SK-N-SH treated with all-trans-retinoic acid at 6 μM for 48 hours (cell line): Measurements from ENCODE around the gene DEPDC4.
A peak's percentile ranks its signal among the peaks of the same experiment; 100 is the strongest.

Experiments used
- ATAC-seq: fragments of 200-7000 bp; cut with Tn5 transposase; 3 replicates; pipeline ENCODE4 v1.9.1; 2020; ENCODE audit warnings: mild to moderate bottlenecking, moderate library complexity
- ARNTL ChIP-seq: fragments of 450-650 bp; formaldehyde crosslinking; IDR thresholded peaks from 2 replicates; pipeline ENCODE4 v1.5.0; 2020; ENCODE audit warnings: low read depth, mild to moderate bottlenecking, moderate library complexity, borderline replicate concordance
- CSDC2 ChIP-seq: fragments of 250-450 bp; sonication (Bioruptor Pico); IDR thresholded peaks from 2 replicates; pipeline ENCODE4 v1.5.0; 2020; ENCODE audit warnings: mild to moderate bottlenecking, moderate library complexity
- ESRRG ChIP-seq: fragments of 250-450 bp; sonication (Bioruptor Pico); IDR thresholded peaks from 2 replicates; pipeline ENCODE4 v1.6.1; 2021; ENCODE audit warnings: mild to moderate bottlenecking
- GLIS3 ChIP-seq: fragments of 250-450 bp; sonication (Bioruptor Pico); IDR thresholded peaks from 2 replicates; pipeline ENCODE4 v1.5.0; 2020; ENCODE audit warnings: mild to moderate bottlenecking, moderate library complexity
- ISL1 ChIP-seq: fragments of 250-450 bp; sonication (Bioruptor Pico); IDR thresholded peaks from 2 replicates; pipeline ENCODE4 v2.1.2; 2022; ENCODE audit warnings: mild to moderate bottlenecking, moderate library complexity
- PPARA ChIP-seq: fragments of 250-450 bp; sonication (Bioruptor Pico); IDR thresholded peaks from 2 replicates; pipeline ENCODE4 v1.5.0; 2020; ENCODE audit warnings: mild to moderate bottlenecking, borderline replicate concordance
- RARB ChIP-seq: fragments of 250-450 bp; sonication (Bioruptor Pico); IDR thresholded peaks from 2 replicates; pipeline ENCODE4 v1.8.0; 2021; ENCODE audit warnings: mild to moderate bottlenecking, moderate library complexity
- SNAI2 ChIP-seq: fragments of 250-450 bp; sonication (Bioruptor Pico); IDR thresholded peaks from 2 replicates; pipeline ENCODE4 v1.5.0; 2020; ENCODE audit warnings: mild to moderate bottlenecking, moderate library complexity
- TCF4 ChIP-seq: fragments of 250-450 bp; sonication (Bioruptor Pico); IDR thresholded peaks from 2 replicates; pipeline ENCODE4 v1.8.0; 2021; ENCODE audit warnings: mild to moderate bottlenecking, moderate library complexity, borderline replicate concordance
- ZC3H10 ChIP-seq: fragments of 250-450 bp; sonication (Bioruptor Pico); IDR thresholded peaks from 2 replicates; pipeline ENCODE4 v1.5.1; 2021; ENCODE audit warnings: mild to moderate bottlenecking, moderate library complexity
- ZFP3 ChIP-seq: fragments of 250-450 bp; sonication (Bioruptor Pico); IDR thresholded peaks from 2 replicates; pipeline ENCODE4 v1.5.0; 2020; ENCODE audit warnings: mild to moderate bottlenecking, moderate library complexity
- ZNF565 ChIP-seq: fragments of 450-650 bp; formaldehyde crosslinking; conservative IDR thresholded peaks from 2 replicates; pipeline ENCODE4 v1.5.0; 2020; ENCODE audit warnings: low read depth, mild to moderate bottlenecking, moderate library complexity
- ZNF70 ChIP-seq: fragments of 450-650 bp; formaldehyde crosslinking; IDR thresholded peaks from 2 replicates; pipeline ENCODE4 v1.5.0; 2020; ENCODE audit warnings: mild to moderate bottlenecking, moderate library complexity
- ZNF8 ChIP-seq: fragments of 450-650 bp; formaldehyde crosslinking; IDR thresholded peaks from 2 replicates; pipeline ENCODE4 v1.5.0; 2020; ENCODE audit warnings: mild to moderate bottlenecking, moderate library complexity
- TF ChIP-seq, protein P1 (sequence below): fragments of 250-450 bp; sonication (Bioruptor Pico); IDR thresholded peaks from 2 replicates; pipeline ENCODE4 v1.8.0; 2020; ENCODE audit warnings: mild to moderate bottlenecking, moderate library complexity, borderline replicate concordance
- TF ChIP-seq, protein P2 (sequence below): fragments of 250-450 bp; sonication (Bioruptor Pico); IDR thresholded peaks from 2 replicates; pipeline ENCODE4 v1.5.0; 2020; ENCODE audit warnings: mild to moderate bottlenecking, moderate library complexity
- TF ChIP-seq, protein P3 (sequence below): fragments of 250-450 bp; sonication (Bioruptor Pico); IDR thresholded peaks from 2 replicates; pipeline ENCODE4 v1.5.1; 2021; ENCODE audit warnings: mild to moderate bottlenecking, moderate library complexity
- TF ChIP-seq, protein P4 (sequence below): fragments of 250-450 bp; sonication (Bioruptor Pico); IDR thresholded peaks from 2 replicates; pipeline ENCODE4 v1.5.1; 2020; ENCODE audit warnings: low read depth, mild to moderate bottlenecking, moderate library complexity
- TF ChIP-seq, protein P5 (sequence below): fragments of 250-450 bp; sonication (Bioruptor Pico); IDR thresholded peaks from 2 replicates; pipeline ENCODE4 v1.8.0; 2021; ENCODE audit warnings: low read depth, mild to moderate bottlenecking, moderate library complexity, borderline replicate concordance

DEPDC4 gene

DNA sequence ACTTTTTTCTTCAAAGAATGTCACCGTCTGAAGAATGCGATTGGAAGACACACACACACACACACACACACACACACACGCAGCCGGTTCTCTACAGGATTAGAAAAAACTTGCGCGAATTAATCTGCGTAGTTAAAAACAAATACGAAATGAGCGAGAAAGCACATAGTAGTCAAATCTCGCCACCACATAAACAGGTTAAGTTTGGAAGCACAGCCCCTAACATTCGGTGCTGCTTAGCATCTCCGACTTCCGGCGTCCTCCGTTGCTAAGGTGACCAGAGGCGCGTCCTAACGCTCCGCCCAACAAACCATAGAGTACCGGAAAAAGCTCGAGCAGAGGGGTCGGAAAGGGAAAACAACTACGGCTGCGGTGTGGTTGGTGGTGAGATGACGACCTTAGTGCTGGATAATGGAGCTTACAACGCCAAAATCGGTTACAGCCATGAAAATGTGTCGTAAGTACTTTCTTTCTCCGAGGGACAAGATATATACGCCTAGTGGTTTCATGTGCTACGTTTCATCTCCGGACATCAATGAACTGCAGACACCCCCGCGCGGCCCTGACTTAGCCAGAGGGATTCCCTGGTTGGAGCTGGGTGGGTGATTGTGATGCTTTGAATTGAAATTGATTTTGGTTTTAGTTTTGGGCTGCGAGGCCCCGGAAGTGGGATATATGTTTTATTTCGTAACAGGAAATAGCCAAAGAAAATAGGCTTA is 66.3 kb downstream of the DEPDC4 start, which contains the start of gene ACTR6:
ACTR6 (plus strand) TSS at position 353 of the 719 bp plus-strand sequence; CDS start at position 390, 37 bp downstream.
- TF ChIP-seq, protein P1, sequence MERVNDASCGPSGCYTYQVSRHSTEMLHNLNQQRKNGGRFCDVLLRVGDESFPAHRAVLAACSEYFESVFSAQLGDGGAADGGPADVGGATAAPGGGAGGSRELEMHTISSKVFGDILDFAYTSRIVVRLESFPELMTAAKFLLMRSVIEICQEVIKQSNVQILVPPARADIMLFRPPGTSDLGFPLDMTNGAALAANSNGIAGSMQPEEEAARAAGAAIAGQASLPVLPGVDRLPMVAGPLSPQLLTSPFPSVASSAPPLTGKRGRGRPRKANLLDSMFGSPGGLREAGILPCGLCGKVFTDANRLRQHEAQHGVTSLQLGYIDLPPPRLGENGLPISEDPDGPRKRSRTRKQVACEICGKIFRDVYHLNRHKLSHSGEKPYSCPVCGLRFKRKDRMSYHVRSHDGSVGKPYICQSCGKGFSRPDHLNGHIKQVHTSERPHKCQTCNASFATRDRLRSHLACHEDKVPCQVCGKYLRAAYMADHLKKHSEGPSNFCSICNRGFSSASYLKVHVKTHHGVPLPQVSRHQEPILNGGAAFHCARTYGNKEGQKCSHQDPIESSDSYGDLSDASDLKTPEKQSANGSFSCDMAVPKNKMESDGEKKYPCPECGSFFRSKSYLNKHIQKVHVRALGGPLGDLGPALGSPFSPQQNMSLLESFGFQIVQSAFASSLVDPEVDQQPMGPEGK (CRISPR knock-in tag): no peak
- TF ChIP-seq, protein P2, sequence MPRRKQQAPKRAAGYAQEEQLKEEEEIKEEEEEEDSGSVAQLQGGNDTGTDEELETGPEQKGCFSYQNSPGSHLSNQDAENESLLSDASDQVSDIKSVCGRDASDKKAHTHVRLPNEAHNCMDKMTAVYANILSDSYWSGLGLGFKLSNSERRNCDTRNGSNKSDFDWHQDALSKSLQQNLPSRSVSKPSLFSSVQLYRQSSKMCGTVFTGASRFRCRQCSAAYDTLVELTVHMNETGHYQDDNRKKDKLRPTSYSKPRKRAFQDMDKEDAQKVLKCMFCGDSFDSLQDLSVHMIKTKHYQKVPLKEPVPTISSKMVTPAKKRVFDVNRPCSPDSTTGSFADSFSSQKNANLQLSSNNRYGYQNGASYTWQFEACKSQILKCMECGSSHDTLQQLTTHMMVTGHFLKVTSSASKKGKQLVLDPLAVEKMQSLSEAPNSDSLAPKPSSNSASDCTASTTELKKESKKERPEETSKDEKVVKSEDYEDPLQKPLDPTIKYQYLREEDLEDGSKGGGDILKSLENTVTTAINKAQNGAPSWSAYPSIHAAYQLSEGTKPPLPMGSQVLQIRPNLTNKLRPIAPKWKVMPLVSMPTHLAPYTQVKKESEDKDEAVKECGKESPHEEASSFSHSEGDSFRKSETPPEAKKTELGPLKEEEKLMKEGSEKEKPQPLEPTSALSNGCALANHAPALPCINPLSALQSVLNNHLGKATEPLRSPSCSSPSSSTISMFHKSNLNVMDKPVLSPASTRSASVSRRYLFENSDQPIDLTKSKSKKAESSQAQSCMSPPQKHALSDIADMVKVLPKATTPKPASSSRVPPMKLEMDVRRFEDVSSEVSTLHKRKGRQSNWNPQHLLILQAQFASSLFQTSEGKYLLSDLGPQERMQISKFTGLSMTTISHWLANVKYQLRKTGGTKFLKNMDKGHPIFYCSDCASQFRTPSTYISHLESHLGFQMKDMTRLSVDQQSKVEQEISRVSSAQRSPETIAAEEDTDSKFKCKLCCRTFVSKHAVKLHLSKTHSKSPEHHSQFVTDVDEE (CRISPR knock-in tag): no peak
- TF ChIP-seq CSDC2: no peak
- TF ChIP-seq ZNF8: no peak
- no peak for TF ChIP-seq ZNF565
- no peak for TF ChIP-seq SNAI2 (CRISPR knock-in tag)
- TF ChIP-seq, protein P3, sequence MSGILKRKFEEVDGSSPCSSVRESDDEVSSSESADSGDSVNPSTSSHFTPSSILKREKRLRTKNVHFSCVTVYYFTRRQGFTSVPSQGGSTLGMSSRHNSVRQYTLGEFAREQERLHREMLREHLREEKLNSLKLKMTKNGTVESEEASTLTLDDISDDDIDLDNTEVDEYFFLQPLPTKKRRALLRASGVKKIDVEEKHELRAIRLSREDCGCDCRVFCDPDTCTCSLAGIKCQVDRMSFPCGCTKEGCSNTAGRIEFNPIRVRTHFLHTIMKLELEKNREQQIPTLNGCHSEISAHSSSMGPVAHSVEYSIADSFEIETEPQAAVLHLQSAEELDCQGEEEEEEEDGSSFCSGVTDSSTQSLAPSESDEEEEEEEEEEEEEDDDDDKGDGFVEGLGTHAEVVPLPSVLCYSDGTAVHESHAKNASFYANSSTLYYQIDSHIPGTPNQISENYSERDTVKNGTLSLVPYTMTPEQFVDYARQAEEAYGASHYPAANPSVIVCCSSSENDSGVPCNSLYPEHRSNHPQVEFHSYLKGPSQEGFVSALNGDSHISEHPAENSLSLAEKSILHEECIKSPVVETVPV (CRISPR knock-in tag): no peak
- TF ChIP-seq, protein P4, sequence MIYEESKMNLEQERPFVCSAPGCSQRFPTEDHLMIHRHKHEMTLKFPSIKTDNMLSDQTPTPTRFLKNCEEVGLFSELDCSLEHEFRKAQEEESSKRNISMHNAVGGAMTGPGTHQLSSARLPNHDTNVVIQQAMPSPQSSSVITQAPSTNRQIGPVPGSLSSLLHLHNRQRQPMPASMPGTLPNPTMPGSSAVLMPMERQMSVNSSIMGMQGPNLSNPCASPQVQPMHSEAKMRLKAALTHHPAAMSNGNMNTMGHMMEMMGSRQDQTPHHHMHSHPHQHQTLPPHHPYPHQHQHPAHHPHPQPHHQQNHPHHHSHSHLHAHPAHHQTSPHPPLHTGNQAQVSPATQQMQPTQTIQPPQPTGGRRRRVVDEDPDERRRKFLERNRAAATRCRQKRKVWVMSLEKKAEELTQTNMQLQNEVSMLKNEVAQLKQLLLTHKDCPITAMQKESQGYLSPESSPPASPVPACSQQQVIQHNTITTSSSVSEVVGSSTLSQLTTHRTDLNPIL (CRISPR knock-in tag): no peak
- TF ChIP-seq, protein P5, sequence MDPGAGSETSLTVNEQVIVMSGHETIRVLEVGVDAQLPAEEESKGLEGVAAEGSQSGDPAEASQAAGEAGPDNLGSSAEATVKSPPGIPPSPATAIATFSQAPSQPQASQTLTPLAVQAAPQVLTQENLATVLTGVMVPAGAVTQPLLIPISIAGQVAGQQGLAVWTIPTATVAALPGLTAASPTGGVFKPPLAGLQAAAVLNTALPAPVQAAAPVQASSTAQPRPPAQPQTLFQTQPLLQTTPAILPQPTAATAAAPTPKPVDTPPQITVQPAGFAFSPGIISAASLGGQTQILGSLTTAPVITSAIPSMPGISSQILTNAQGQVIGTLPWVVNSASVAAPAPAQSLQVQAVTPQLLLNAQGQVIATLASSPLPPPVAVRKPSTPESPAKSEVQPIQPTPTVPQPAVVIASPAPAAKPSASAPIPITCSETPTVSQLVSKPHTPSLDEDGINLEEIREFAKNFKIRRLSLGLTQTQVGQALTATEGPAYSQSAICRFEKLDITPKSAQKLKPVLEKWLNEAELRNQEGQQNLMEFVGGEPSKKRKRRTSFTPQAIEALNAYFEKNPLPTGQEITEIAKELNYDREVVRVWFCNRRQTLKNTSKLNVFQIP (CRISPR knock-in tag): no peak
- TF ChIP-seq ZFP3 (CRISPR knock-in tag): no peak
- TF ChIP-seq ZNF70 (CRISPR knock-in tag): no peak
- no peak for TF ChIP-seq PPARA (CRISPR knock-in tag)
- TF ChIP-seq ZC3H10: no peak
- no peak for TF ChIP-seq ESRRG (CRISPR knock-in tag)
- no peak for TF ChIP-seq TCF4 (CRISPR knock-in tag)
- TF ChIP-seq ISL1: no peak
- no peak for TF ChIP-seq GLIS3 (CRISPR knock-in tag)
- TF ChIP-seq ARNTL (CRISPR knock-in tag): no peak
- TF ChIP-seq RARB: no peak
- peak; percentile 93 for ATAC-seq

DNA sequence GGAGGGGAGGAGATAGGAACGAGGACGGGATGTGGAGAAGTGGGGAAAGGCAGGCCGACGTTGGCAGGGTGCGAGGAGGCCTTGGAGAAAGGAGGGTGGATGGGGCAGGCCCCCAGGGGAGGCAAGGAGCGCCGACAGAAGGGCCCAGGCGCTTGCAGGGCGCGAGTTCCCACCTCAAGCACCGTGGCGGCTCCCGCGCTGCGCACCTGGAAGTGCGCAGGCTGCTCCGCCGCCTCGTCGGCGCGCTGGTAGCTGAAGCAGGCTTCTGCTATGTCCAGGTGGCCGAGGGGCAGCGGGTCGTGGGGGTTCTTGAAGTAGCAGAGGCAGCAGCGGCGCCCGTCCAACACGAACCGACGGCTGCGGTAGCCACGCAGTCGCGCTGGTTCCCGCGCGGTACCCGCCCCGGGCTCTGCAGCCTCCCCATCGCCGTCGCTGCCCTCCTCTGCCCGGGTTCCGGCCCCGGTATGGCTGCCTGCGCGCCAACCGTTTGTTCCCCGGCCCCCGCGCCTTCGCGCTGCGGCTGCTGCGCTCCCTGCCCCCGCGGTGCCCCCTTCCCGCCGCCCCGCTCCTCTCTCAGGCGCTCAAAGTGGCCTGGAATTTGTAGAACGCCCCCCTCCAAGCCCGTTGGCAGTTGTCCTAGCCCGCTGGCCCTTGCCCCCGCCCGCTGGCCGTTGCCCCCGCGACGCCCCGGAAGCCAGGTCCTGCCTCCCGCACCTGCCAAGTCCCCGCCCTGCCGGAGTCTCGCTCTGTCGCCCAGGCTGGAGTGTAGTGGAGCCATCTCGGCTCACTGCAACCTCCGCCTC is 67.3 kb downstream of the DEPDC4 start:
- TF ChIP-seq, protein P3 (CRISPR knock-in tag): no peak
- TF ChIP-seq ARNTL (CRISPR knock-in tag) (no peak), ZNF565 (no peak), TCF4 (CRISPR knock-in tag) (no peak)
- TF ChIP-seq, protein P4 (CRISPR knock-in tag): no peak
- TF ChIP-seq, protein P1 (CRISPR knock-in tag): peak; percentile 67; the same call in 1 of the 2 replicates
- ATAC-seq: peak; percentile 73
